Ectodermal cell (in vitro differentiated cells): ENCODE results near the gene DAAM1.

Experiments used
- H3K27ac ChIP-seq: 2 replicates; pipeline ENCODE4 v1.7.0; 2013; ENCODE audit warnings: mild to moderate bottlenecking, low read depth, low read length; ENCODE audit not compliant: insufficient read depth, poor library complexity, severe bottlenecking
- H3K27me3 ChIP-seq: 2 replicates; pipeline ENCODE4 v1.7.0; 2013; ENCODE audit warnings: mild to moderate bottlenecking, low read length; ENCODE audit not compliant: insufficient read depth, control insufficient read depth, poor library complexity, severe bottlenecking
- H3K36me3 ChIP-seq: one replicate; pipeline ENCODE4 v1.7.0; 2013; ENCODE audit warnings: low read length; ENCODE audit not compliant: control insufficient read depth, insufficient read depth
- H3K4me1 ChIP-seq: one replicate; pipeline ENCODE4 v1.7.0; 2013; ENCODE audit warnings: low read length; ENCODE audit not compliant: control insufficient read depth, insufficient read depth
- H3K4me3 ChIP-seq: 2 replicates; pipeline ENCODE4 v1.7.0; 2013; ENCODE audit warnings: low read depth, low read length, control low read depth; ENCODE audit not compliant: insufficient read depth
- H3K9me3 ChIP-seq: 2 replicates; pipeline ENCODE4 v1.7.0; 2013; ENCODE audit warnings: mild to moderate bottlenecking, low read length, moderate library complexity; ENCODE audit not compliant: control insufficient read depth
- WGBS, 2 experiments: methylation state at CpG; one replicate each; pipeline ENCODE4 v1.1.7; 2013; ENCODE audit warnings: missing lambda C conversion rate in 2 of 2; 5-methylcytosine and 5-hydroxymethylcytosine counted together

Gene DAAM1

DNA sequence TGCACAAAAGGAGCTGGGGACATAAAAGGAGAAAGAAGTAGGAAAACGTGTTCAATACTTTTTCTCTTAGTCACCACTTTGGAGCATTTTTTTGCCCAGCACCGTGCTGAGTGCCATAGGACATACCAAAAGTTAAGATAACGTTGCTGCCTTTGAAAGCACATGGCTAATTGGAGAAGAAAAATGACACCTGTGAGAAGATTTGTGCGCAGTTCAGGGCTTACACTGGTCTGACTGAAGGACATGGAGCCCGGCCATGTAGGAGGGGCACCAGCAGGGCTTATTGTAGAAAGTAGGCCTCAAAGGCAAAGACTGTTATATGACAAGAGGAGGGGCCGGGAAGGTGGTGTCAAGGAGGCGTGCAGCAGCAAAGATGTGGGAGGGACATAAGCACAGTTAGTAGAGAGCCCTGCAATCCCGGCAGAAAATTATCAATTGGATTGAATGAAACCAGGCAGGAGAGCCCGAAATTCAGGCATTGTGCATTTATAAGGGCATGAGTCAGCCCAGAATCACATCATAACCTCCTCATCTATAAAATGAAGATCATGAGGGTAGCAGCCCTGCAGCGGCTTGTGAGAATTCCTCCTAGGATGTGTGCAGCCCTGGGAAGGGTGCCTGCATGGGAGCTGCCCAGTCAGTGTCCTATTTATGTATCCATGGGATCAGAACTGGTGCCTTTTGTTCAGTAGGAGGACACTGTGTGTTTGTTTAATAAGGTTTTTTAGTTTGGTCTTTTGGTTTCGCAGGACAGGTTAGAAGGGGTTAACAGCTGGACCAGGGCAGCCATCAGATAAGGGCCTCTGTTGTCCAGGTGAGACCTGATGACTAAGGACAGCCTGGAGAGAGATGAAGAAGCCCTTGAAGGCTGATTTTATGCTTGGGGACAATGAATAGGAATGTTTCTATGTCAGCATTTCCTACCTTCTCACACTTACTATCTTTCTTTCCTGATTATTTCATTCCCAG, 154.3 kb downstream of the DAAM1 start:
- Histone ChIP-seq H3K27me3 (no peaks in the 10 kb centered on the region), H3K4me1 (peaks cover 17% of the 10 kb centered on the region), H3K4me3 (no peak overlapping the region), H3K36me3 (no peaks in the 10 kb centered on the region), H3K9me3 (no peaks in the 10 kb centered on the region), H3K27ac (no peak overlapping the region)
- 88 to 91% methylated on average over 11 of the region's 11 CpGs for WGBS, 2 experiments

DNA sequence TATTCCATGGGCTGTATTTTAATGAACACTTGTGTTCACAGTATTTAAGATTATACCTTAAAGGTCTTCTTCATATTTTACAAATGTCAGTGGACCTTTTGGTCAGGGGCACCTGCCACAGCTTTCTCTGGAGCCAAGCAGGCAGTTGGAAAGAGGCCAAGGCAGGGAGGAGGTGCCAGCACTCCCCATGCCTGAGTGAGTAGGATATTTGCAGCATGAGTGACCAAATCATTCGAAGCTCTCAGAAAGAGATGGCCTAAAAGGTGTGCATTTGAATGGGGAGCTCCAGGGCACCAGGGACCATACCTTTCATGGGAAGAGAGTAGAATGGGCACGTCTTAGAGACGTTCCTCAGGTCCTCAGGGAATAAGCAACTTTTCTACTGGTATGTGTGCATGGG, 155.1 kb downstream of the DAAM1 start:
- peaks cover 17% of the 10 kb centered on the region for H3K4me1 ChIP-seq
- H3K9me3 ChIP-seq: no peaks in the 10 kb centered on the region
- no peak overlapping the region for H3K4me3 ChIP-seq
- 65 to 71% methylated on average over 3 of the region's 3 CpGs for WGBS, 2 experiments
- no peaks in the 10 kb centered on the region for H3K36me3 ChIP-seq
- no peaks in the 10 kb centered on the region for H3K27me3 ChIP-seq
- H3K27ac ChIP-seq: no peak overlapping the region

- Histone ChIP-seq H3K27me3 (no peaks in the 10 kb centered on the region), H3K9me3 (no peaks in the 10 kb centered on the region), H3K36me3 (no peaks in the 10 kb centered on the region), H3K4me1 (peaks cover 17% of the 10 kb centered on the region), H3K27ac (no peak overlapping the region), H3K4me3 (no peak overlapping the region)
- WGBS, 2 experiments: 89 to 94% methylated on average over 4 of the region's 4 CpGs
These were observed 155.5 kb downstream of the DAAM1 start for GRCh38 chr14:59344016-59344415.

DNA sequence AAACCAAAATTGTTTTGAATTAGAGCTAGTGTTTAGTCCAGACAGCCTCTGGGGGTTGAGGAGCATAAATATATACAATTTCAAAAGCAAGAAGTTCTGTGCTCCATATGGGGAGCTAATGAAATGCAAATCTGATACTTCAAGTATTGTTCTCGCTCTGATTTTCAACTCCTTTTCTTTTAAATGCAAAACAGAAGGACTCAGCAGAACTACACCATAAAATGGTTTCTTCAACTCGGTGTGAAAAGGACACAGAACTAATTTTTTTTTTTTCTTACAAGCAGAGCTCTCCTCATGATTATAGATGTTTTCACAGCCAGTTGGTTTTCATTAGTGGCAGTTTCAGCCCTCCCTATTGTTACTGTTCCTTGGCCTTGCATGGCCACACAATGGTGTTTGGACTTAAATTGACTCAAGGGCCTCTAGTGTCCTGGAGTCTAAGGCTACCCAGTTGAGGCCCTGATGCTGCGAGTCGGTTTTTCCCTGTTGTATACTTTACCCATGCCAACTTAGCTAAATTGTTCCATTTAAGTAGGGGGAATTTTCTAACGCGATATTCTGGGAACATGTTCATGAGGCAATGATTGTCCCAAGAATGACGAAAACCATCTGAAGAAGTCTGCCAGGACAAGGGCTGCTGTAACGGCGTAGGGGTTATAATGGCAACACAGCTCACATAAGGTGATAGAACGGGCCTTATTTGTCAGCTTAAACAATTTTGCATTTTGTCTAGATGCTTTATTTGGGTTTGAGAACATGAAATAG, 156.4 kb downstream of the DAAM1 start:
- Histone ChIP-seq H3K36me3 (no peaks in the 10 kb centered on the region), H3K4me3 (no peak overlapping the region), H3K27me3 (no peaks in the 10 kb centered on the region), H3K9me3 (no peaks in the 10 kb centered on the region), H3K27ac (no peak overlapping the region), H3K4me1 (peaks cover 11% of the 10 kb centered on the region)
- WGBS, 2 experiments: 80 to 83% methylated on average over 10 of the region's 10 CpGs

DNA sequence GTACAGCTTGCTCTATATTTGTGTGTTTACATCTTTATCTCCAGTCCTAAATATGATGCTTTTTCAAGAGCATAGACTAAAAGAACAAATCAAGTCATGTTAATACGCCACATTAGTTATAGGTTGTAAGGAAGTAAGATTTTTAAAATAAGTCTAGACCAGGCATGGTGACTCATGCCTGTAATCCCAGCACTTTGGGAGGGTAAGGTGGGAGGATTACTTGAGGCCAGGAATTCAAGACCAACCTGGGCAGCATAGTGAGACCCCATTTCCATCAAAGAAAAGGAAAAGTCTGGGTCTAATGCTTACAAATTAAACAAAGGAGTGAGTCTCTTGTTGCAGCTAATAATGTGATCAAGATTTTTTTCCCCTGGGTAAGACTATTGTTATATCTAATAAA, 157.9 kb downstream of the DAAM1 start:
- Histone ChIP-seq H3K4me1 (peaks cover 11% of the 10 kb centered on the region), H3K27me3 (no peaks in the 10 kb centered on the region), H3K36me3 (peaks cover 6% of the 10 kb centered on the region), H3K27ac (no peak overlapping the region), H3K4me3 (no peak overlapping the region), H3K9me3 (no peaks in the 10 kb centered on the region)
- WGBS, 2 experiments: 100% methylated on average over 1 of the region's 1 CpG

DNA sequence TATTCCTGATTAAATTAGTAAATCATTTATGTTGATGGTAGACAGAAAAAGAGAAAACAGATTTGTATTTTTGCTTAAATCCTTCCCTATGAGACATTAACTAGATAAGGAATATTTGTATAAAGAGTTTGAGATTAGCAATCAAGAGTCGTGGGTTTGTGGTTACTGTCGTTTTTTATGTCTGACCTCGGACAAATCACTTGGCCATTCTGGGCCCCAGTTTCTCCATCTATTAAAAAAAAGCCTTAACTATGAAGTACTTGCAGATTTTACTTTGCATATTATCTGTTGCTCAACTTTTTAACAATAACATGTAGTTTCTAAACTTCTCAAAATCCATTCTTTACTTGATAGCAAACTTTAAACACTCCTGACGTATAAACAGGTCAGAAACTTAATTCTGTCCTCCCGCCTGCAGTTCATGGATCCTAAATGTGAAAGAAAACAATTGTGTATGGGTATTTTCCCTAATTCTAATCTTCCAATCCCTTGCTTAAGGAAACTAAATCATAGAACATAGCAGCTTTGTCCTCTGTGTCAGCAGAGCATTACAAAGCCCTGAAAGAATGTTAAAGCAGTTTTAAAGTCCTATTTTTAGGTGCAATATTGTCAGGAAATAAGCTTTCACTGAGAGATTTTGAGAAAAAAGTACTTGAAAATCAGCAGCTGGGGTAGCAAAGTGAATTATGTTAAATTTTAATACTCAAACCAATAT, 158.5 kb downstream of the DAAM1 start:
- Histone ChIP-seq H3K9me3 (no peaks in the 10 kb centered on the region), H3K27me3 (no peaks in the 10 kb centered on the region), H3K4me1 (peaks cover 11% of the 10 kb centered on the region), H3K36me3 (peaks cover 6% of the 10 kb centered on the region), H3K4me3 (no peak overlapping the region), H3K27ac (no peak overlapping the region)
- WGBS, 2 experiments: 62 to 73% methylated on average over 4 to 5 of the region's 5 CpGs

GRCh38 chr14:59347511-59347900, 159.0 kb downstream of the DAAM1 start:
- 94 to 95% methylated on average over 5 of the region's 5 CpGs for WGBS, 2 experiments
- no peak overlapping the region for H3K4me3 ChIP-seq
- H3K36me3 ChIP-seq: peaks cover 6% of the 10 kb centered on the region
- H3K27ac ChIP-seq: no peak overlapping the region
- H3K4me1 ChIP-seq: peaks cover 11% of the 10 kb centered on the region
- no peaks in the 10 kb centered on the region for H3K27me3 ChIP-seq
- no peaks in the 10 kb centered on the region for H3K9me3 ChIP-seq

DNA sequence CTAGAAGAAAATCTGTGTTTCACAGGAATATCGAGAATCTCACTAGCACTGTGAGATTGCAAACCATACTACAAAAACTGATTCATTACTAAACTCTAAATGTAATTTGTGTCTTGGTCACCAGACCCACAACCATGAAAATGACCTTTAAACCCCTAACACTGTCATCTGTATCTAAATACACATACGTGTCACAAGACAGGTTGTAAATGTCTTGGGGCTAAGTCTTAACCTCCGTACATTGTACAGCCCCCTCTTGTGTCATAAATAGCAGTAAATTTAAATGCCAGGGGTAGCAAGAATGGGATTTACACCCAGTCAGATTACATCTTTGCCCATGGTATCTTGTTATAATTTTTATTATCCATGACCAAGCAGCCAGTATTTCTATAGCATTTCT, 159.4 kb downstream of the DAAM1 start:
- no peaks in the 10 kb centered on the region for H3K9me3 ChIP-seq
- H3K4me1 ChIP-seq: peaks cover 8% of the 10 kb centered on the region
- no peak overlapping the region for H3K27ac ChIP-seq
- H3K4me3 ChIP-seq: no peak overlapping the region
- WGBS, 2 experiments: 92 to 95% methylated on average over 3 of the region's 3 CpGs
- peaks cover 6% of the 10 kb centered on the region for H3K36me3 ChIP-seq
- H3K27me3 ChIP-seq: no peaks in the 10 kb centered on the region

DNA sequence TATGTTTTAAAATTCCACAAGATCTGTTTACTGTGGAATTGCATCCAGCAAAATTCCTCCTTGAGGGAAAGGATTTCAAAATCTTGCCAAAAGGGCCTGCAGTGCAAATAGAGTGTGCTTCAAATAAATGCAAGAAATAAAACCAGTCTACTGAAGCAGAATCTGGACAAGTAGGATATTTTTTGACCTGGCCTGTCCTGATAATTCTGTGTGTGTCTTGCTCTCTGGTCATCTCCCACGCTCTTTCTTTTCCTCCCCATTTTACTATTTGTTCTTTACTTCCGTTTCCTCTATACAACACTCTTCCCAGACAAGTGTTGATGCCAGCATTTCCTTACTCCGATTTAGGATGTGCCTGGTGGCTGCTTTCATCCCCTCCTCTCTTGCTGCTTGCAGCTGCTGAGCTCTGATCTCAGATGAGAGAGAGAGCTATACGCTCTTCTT, 160.8 kb downstream of the DAAM1 start:
- Histone ChIP-seq H3K4me3 (no peak overlapping the region), H3K36me3 (peaks cover 6% of the 10 kb centered on the region), H3K9me3 (no peaks in the 10 kb centered on the region), H3K27ac (no peak overlapping the region), H3K4me1 (no peaks in the 10 kb centered on the region), H3K27me3 (no peaks in the 10 kb centered on the region)
- 91 to 97% methylated on average over 4 of the region's 4 CpGs for WGBS, 2 experiments

DNA sequence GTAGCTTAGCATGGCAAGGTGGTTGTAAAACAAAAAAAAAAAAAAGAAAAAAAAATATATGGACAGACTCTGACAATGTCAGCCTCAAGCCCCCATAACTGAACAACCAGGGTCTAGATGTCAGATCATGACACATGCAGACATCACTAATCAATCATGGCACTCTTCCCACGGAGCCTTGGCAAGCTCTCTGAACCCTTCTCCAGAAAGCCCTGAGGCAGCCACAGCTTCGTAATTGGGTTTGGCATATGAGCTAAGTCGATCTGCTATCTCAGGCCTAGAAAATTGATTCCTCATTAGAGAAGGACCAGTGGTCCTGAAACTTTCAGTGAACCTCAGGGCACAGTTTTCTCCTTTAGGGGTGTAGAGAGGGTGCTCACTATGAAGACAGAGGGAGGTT, 164.5 kb downstream of the DAAM1 start:
- no peaks in the 10 kb centered on the region for H3K27me3 ChIP-seq
- H3K36me3 ChIP-seq: peaks cover 10% of the 10 kb centered on the region
- no peak overlapping the region for H3K27ac ChIP-seq
- no peak overlapping the region for H3K4me3 ChIP-seq
- H3K4me1 ChIP-seq: peaks cover 3% of the 10 kb centered on the region
- 94 to 97% methylated on average over 3 of the region's 3 CpGs for WGBS, 2 experiments
- no peaks in the 10 kb centered on the region for H3K9me3 ChIP-seq
